HepG2 (cell line): Measurements from ENCODE around the gene PEX7. TPM values are rescaled to one million over a fixed set of nuclear protein-coding genes. Genes with fewer than 3 reads are reported as not detected.

ENCODE experiments used
- ATAC-seq: fragments of 200-7000 bp; cut with Tn5 transposase; 3 replicates; pipeline ENCODE4 v1.9.1; 2020; ENCODE audit warnings: mild to moderate bottlenecking, moderate library complexity
- BruUV-seq: library from RNA; stranded (reverse); fragments of 400-500 nt; replicated peaks from 2 replicates; lab custom pipeline; 2021; lab: Mats Ljungman, UMichigan
- CTCF ChIA-PET: fragments of 300-600 bp; formaldehyde crosslinking; extraction: SDS; loops from one replicate; lab custom pipeline; 2021; ENCODE audit warnings: low total read pairs, inconsistent platforms, low intra/inter-chr PET ratio; lab: Yijun Ruan, JAX
- POLR2A ChIA-PET: fragments of 350-600 bp; sonication (Branson Sonifier 250); formaldehyde crosslinking; loops from one replicate; lab custom pipeline; 2020; ENCODE audit warnings: antibody characterized with exemption, inconsistent platforms; lab: Yijun Ruan, JAX
- DNase-seq: peaks from one replicate; pipeline ENCODE4 v3.0.0-alpha.2; 2015; ENCODE audit warnings: low spot score
- FAIRE-seq: peaks from 3 replicates; lab custom pipeline; 2011; peaks lifted over from hg19 to GRCh38; lab: Jason Lieb, UNC
- H2AFZ ChIP-seq: one replicate; pipeline ENCODE4 v1.6.1; 2011; ENCODE audit warnings: low read length, inconsistent platforms
- H3K27ac ChIP-seq: fragments of 300-600 bp; 3 replicates; pipeline ENCODE4 v1.8.0; 2011; ENCODE audit warnings: mixed run types, mild to moderate bottlenecking, mixed read lengths, low read length, inconsistent platforms; ENCODE audit not compliant: insufficient read depth; ENCODE audit errors: extremely low read length
- H3K27me3 ChIP-seq, 2 experiments: fragments of 200-600 bp in 1 of 2; 2 replicates in 1 of 2; 3 replicates in 1 of 2; pipeline versions ENCODE4 v1.6.0 to v1.8.0; 2011; ENCODE audit warnings: low read length in 2 of 2, mild to moderate bottlenecking in 2 of 2, moderate library complexity in 2 of 2, inconsistent platforms in 1 of 2; ENCODE audit not compliant: insufficient read depth in 2 of 2, control insufficient read depth in 1 of 2
- H3K36me3 ChIP-seq, 2 experiments: fragments of 200-600 bp in 1 of 2; replicated peaks in 1 of 2; 2 replicates in 1 of 2; 3 replicates in 1 of 2; pipeline versions ENCODE4 v1.5.1 to v1.8.0; 2011; ENCODE audit warnings: low read length in 2 of 2, inconsistent platforms in 1 of 2; ENCODE audit not compliant: insufficient read depth in 2 of 2, control insufficient read depth in 1 of 2
- H3K4me1 ChIP-seq: 2 replicates; pipeline ENCODE4 v1.5.1; 2012; ENCODE audit warnings: low read length, inconsistent platforms; ENCODE audit not compliant: insufficient read depth
- H3K4me2 ChIP-seq: 2 replicates; pipeline ENCODE4 v1.6.0; 2011; ENCODE audit warnings: low read depth, low read length, inconsistent platforms
- H3K4me3 ChIP-seq, 3 experiments: fragments of 200-600 bp in 1 of 3; sonication (generic), shearing (Covaris generic) in 1 of 3; replicated peaks in 1 of 3; 2 replicates each; pipeline ENCODE4 v1.5.1; 2011 to 2016; ENCODE audit warnings: low read length in 3 of 3, inconsistent platforms in 2 of 3, low read depth in 2 of 3, mild to moderate bottlenecking in 2 of 3, control low read depth in 1 of 3, mixed read lengths in 1 of 3; ENCODE audit not compliant: insufficient read depth in 1 of 3
- H3K79me2 ChIP-seq: one replicate; pipeline ENCODE4 v1.6.1; 2011; ENCODE audit warnings: low read length, inconsistent platforms; ENCODE audit not compliant: insufficient read depth
- H3K9ac ChIP-seq: 2 replicates; pipeline ENCODE4 v1.6.0; 2011; ENCODE audit warnings: mild to moderate bottlenecking, low read depth, low read length, inconsistent platforms; ENCODE audit not compliant: insufficient read depth
- H3K9me3 ChIP-seq: 2 replicates; pipeline ENCODE4 v1.5.1; 2012; ENCODE audit warnings: mild to moderate bottlenecking, low read length
- H4K20me1 ChIP-seq: 2 replicates; pipeline ENCODE4 v1.6.0; 2011; ENCODE audit warnings: inconsistent platforms, mild to moderate bottlenecking, low read length, moderate library complexity; ENCODE audit not compliant: insufficient read depth
- ARNTL ChIP-seq: sonication (generic); formaldehyde crosslinking; IDR thresholded peaks from 2 replicates; pipeline ENCODE4 v1.4.0; 2020; ENCODE audit warnings: mild to moderate bottlenecking, missing genetic modification reagents
- DMTF1 ChIP-seq: sonication (generic); formaldehyde crosslinking; IDR thresholded peaks from 2 replicates; pipeline ENCODE4 v1.4.0; 2020; ENCODE audit warnings: mild to moderate bottlenecking, missing genetic modification reagents
- KDM5B ChIP-seq: sonication (generic); formaldehyde crosslinking; IDR thresholded peaks from 2 replicates; pipeline ENCODE4 v1.4.0; 2020; ENCODE audit warnings: missing genetic modification reagents, mild to moderate bottlenecking, borderline replicate concordance
- NCOA2 ChIP-seq: sonication (generic); formaldehyde crosslinking; IDR thresholded peaks from 2 replicates; pipeline ENCODE4 v1.8.0; 2022; ENCODE audit warnings: inconsistent platforms
- REST ChIP-seq, 2 experiments: IDR thresholded peaks; 2 replicates each; pipeline ENCODE4 v1.6.1; 2011 to 2012; ENCODE audit warnings: low read length in 2 of 2, borderline replicate concordance in 1 of 2, low read depth in 1 of 2, mild to moderate bottlenecking in 1 of 2, moderate library complexity in 1 of 2
- ZFP90 ChIP-seq: sonication (generic); formaldehyde crosslinking; IDR thresholded peaks from 2 replicates; pipeline ENCODE4 v1.8.0; 2022; ENCODE audit warnings: missing genetic modification reagents, mild to moderate bottlenecking, inconsistent platforms, borderline replicate concordance
- ZNF282 ChIP-seq: fragments of 450-650 bp; IDR thresholded peaks from 2 replicates; pipeline ENCODE4 v1.6.1; 2018; ENCODE audit not compliant: partially characterized antibody
- ZNF646 ChIP-seq: sonication (generic); formaldehyde crosslinking; IDR thresholded peaks from 2 replicates; pipeline ENCODE4 v1.9.0; 2021; ENCODE audit warnings: mild to moderate bottlenecking, missing genetic modification reagents
- ZNF883 ChIP-seq: sonication (generic); formaldehyde crosslinking; IDR thresholded peaks from 2 replicates; pipeline ENCODE4 v1.5.1; 2020; ENCODE audit warnings: mild to moderate bottlenecking, missing genetic modification reagents; ENCODE audit errors: not compliant biosample characterization
- WGBS: methylation state at CpG from one replicate; pipeline ENCODE4 v1.1.6; 2017; ENCODE audit warnings: low lambda C conversion rate; 5-methylcytosine and 5-hydroxymethylcytosine counted together
- in situ Hi-C: cut with HindIII; loops from 2 replicates; pipeline ENCODE4 v1.10.0; 2017; ENCODE audit warnings: low pct_unique_long_range_greater_than_20kb; ENCODE audit not compliant: extremely low pct_ligation_motif_present
- intact Hi-C: fragments of 100-400 bp; cut with micrococcal nuclease; formaldehyde crosslinking; loops from one replicate; pipeline ENCODE4 v1.10.0; 2022; ENCODE audit not compliant: unreplicated experiment
- polyA plus RNA-seq, 8 experiments: library from polyadenylated mRNA; depleted of rRNA in 3 of 8; stranded (reverse) in 7 of 8; unstranded in 1 of 8; fragments of >200 nt; fragmentation: Illumina TruSeq in 4 of 8; extraction: Trizol in 4 of 8; gene quantifications; 2 replicates each; pipeline versions ENCODE4 v1.2.1 to v1.2.3, GENCODE V29; 2011 to 2016; ENCODE audit warnings: low read depth in 4 of 8, missing spikeins in 1 of 8, mixed read lengths in 1 of 8; ENCODE audit not compliant: insufficient read depth in 1 of 8
- total RNA-seq, 5 experiments: library from RNA; depleted of rRNA; stranded (reverse); fragments of >200 nt; fragmentation: Illumina TruSeq; extraction: Trizol; gene quantifications; 2 replicates each; pipeline ENCODE4 v1.2.3, GENCODE V29; 2016; ENCODE audit warnings: low read depth in 1 of 5

PEX7 gene
- total and polyA plus RNA-seq, 2 of the 13 experiments (the other 11 are each of a cell fraction or from before 2014, with no cell fraction given): 0.04 to 0.53 TPM

- Histone ChIP-seq H3K4me2 (peak overlapping the region; percentile 81), H3K4me3 (no peak overlapping the region), H3K9me3 (no peaks in the 10 kb centered on the region), H3K27me3 (peaks cover 1 to 61% of the 10 kb centered on the region in 2 experiments; a peak in 4 of 5 replicates), H3K36me3 (no peaks in the 10 kb centered on the region), H3K4me1 (peaks cover 18% of the 10 kb centered on the region), H3K9ac (no peak overlapping the region), H3K79me2 (no peaks in the 10 kb centered on the region), H2AFZ (no peak overlapping the region), H4K20me1 (no peaks in the 10 kb centered on the region), H3K27ac (no peak overlapping the region)
- DNase-seq: no peak
- BruUV-seq: no TSS peak
- no peak for ATAC-seq
- FAIRE-seq: no peak
- CTCF ChIA-PET: no interaction called here
- intact Hi-C loops: loop anchor here (10.0 kb wide), 1 partner anchor 206 kb away; no protein-coding TSS in a partner anchor
- POLR2A ChIA-PET: no interaction called here
- in situ Hi-C loops: loop anchor here (5.0 kb wide), 1 partner anchor 148 kb away; no protein-coding TSS in a partner anchor
- whole genome bisulfite sequencing: 23% methylated on average over 7 of the region's 7 CpGs
- TF ChIP-seq ZNF282 (no peak), ZNF646 (CRISPR knock-in tag) (no peak), ARNTL (CRISPR knock-in tag) (no peak), NCOA2 (CRISPR knock-in tag) (no peak), ZNF883 (CRISPR knock-in tag) (no peak), REST (IDR thresholded peaks at IDR 0.05; ENCODE audit: borderline replicate concordance in 1 of 2, low read depth in 1 of 2, low read length in 2 of 2) (no peak), DMTF1 (no peak), ZFP90 (CRISPR knock-in tag) (no peak), KDM5B (CRISPR knock-in tag) (no peak)
Observed at GRCh38 chr6:136790411-136791295, 31.7 kb upstream of the PEX7 start.
